GM18861 (cell line): ENCODE measurements around the gene CD69.
A peak's percentile ranks its signal among the peaks of the same experiment; 100 is the strongest.

ENCODE experiments used
- ATAC-seq: cut with Tn5 transposase; IDR thresholded peaks from one replicate; pipeline ENCODE4 v1.9.1; 2021; ENCODE audit not compliant: unreplicated experiment

CD69 gene

GRCh38 chr12:9782547-9783382 lies 22.1 kb upstream of the CD69 start:
- ATAC-seq = no peak

- no peak for ATAC-seq
Measured at GRCh38 chr12:9781360-9781759, 20.7 kb upstream of the CD69 start.

DNA sequence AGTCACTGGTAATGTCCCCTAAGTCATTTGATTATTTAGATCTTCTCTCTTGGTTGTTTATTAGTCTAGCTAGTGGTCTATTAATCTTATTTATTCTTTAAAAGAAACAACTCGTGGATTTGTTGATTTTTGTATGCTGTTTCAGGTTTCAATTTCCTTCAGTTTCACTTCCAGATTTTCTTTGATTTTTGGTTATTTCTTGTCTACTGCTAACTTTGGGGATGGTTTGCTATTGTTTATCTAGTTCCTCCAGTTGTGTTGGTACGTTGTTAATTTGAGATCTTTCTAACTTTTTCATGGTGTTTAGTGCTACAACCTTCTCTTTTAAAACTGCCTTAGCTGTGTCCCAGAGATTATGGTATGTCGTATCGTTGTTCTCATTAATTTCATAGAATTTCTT lies 18.5 kb upstream of the CD69 start:
- ATAC-seq = no peak

GRCh38 chr12:9776781-9777180 lies 16.1 kb upstream of the CD69 start:
- ATAC-seq = no peak

DNA sequence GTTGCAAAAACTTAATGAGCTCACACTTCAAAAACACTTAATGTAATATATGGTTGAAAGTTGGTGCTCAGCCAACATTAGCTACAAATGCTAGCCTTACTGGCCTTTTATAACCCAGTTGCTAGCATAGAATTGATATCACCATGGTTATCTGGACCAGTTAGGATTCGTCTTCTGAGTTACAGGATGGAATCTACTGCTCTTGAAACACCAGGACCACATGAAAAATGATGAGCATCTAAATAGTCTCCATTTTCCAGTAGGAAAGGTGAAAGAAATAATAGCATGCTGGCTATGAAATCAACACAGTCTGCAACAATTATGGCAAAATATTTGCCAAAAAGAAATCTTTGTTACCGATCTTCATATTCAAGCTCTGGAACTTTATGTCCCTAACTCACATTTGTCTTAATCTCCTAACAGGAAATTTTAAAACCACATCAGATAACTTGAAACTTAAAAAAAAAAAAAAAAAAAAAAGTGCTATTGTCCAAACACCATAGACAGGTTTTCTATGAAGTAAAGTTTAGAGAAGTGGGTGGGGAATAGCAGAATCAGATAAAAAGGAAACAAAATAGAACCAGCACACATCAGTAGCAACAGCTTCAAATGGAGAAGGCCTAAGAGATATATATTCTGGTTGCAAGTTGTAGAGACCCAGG lies 12.6 kb upstream of the CD69 start:
- no peak for ATAC-seq

DNA sequence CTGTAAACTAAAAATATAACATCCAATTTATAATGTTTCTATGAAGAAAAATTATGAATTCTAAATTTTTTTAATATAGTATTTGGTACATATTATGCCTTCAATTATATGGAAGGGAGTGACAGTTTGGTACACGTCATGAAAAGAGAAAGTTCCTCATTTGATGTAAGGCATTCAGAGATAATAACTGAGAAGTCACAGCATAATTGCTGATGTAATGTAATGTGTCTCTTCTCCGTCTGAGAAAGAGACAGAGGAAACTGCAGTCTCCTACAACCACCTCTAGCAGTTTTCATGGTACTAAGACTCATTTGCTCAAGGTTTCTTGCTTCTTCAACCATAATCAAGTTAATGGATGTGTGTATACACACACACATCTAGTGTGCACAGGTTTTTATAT lies 2.3 kb upstream of the CD69 start:
- no peak for ATAC-seq

DNA sequence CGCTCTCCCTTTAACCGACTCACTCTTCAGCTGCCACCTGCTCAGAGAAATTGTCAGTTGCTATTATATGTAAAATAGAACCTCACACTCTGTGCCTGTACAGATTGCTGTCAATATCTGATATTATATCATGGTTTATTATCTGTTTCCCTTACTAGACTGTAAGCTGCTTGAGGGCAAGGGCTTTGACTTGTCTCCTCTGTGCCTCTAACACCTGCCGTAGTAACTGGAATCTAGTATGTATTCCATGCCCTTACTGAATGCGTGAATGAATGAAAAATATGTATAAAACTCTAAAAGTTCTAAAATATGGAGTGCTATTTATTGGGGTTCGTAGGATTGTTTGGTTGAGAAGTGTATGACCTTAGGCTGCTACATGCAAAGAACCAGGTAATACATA lies 1.7 kb upstream of the CD69 start:
- ATAC-seq = no peak

- no peak for ATAC-seq
Measured at GRCh38 chr12:9761419-9761781, 699 bp upstream of the CD69 start.

GRCh38 chr12:9760120-9760519 lies 581 bp downstream of the CD69 start:
- ATAC-seq = no peak

- ATAC-seq = no peak
Measured at GRCh38 chr12:9759694-9760093, 1.0 kb downstream of the CD69 start.

DNA sequence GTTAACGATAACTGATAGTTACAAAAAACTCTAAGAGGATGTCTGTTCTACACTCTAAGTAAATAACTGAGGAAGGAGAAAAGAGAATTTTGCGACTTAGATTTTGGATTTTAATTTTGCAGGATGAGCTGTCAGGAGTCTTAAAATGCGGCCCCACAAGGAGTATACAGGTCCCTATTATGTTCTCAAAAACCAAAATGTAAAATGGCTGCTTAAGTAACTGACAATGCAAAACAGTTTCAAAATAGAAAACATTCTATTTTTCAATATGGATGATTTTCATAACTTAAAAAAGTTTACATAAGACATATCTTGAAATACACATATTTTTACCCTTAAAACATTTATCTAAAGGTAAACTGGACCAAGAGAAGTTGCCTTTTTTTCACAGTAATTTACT lies 2.6 kb downstream of the CD69 start:
- ATAC-seq = no peak

DNA sequence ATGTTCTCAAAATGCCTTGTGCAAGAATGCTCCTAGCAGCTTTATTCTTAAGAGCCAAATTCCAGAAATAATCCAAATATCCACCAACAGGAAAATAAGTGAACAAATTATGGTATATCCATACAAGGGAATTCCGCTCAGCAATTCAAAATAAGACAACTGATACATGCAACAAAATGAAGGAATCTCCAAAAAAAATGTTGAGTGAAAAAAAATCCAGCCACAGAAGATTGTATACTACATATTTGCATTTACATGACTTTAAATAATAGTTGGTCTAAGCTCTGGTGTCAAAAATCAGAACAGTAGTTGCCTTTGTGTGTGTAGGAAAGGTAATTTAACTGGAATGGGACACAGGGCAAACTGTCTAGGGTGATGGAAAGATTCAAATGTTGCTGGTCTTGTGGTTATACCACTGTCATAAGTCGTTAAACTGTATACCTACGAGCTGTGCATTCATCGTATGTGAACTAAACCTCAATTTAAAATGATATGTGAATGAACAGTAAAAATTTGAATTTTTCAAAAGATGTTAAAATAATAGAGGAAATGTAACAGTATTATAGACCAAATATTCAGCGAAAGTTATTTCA lies 3.2 kb downstream of the CD69 start:
- ATAC-seq = no peak

GRCh38 chr12:9756706-9757105 lies 4.0 kb downstream of the CD69 start:
- no peak for ATAC-seq

- ATAC-seq = no peak
Measured at GRCh38 chr12:9756170-9756569, 4.5 kb downstream of the CD69 start.

DNA sequence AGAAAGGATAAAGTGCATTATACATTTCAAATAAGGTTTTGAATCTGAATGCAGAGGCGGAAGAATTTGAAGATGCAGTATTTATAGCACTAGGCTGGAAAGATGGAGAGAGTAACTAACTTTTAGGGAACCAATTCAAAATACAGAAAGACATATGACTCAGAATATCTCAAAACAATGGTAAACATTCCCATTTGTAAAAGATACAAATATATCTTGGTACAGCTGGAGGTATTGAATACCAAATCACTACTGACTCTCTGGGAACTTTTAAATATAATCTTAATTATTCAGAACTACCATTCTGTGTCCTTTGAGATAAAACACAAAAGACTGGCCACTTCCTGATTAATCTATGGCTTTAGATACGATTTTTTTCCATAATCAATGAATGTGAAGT lies 5.1 kb downstream of the CD69 start:
- ATAC-seq = no peak

- ATAC-seq = no peak
Measured at GRCh38 chr12:9755035-9755434, 5.7 kb downstream of the CD69 start.

GRCh38 chr12:9754099-9754927 lies 6.4 kb downstream of the CD69 start:
- no peak for ATAC-seq

- no peak for ATAC-seq
Measured at GRCh38 chr12:9753498-9753897, 7.2 kb downstream of the CD69 start.

DNA sequence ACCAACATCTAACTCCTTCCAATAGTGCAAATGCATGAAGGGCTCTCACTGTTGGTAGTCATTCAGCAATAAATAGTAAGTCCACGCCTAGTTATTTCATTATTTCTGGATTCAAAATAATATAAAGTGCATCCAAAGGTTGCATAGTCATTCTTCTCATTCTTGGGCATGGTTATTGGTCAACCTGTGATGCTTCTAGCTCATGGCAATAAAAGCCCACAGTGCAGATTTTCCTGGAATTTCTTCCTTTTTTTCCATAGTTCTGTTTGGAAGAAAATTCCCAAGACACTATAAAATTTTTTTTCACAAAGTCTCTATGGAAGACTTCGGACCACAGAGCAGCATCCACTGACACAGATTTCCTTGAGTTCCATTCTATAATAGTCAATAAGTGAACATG lies 7.6 kb downstream of the CD69 start:
- ATAC-seq = no peak

DNA sequence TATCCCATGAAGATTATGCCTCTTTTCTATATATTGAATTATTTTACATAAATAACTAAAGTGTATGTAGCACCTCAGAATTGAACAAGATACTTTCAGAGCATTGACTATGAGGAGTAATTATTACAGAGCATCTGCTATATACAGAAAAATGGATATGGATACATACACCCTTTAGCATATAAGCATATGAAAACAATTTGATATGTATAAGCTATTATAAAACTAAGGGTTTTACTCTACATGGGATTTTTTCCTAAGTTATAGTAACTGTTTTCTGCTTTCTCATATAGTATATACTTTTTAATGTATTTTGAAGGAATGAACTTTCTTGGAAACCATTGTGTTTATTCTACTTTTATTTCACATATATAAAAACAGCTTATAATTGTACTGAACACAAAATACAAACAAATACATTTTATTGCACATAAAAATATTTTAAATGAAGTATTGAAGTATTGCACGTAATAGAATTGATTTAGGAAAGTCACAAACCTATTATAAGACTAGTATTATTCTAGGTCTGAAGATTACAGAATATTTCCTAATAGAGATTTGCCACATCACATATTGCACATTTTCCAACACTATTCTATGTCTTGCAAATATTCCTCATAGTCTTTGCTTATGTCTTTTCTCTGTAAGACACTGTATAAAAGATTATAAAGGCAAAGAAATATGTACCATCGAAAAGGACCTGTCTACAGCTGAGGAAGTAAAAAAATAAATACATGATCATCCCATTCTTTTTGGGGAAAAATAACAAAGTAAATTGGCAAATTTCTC lies 8.4 kb downstream of the CD69 start:
- ATAC-seq = peak; percentile 5
